ENCODE data around the gene OSBP2. TPM values are rescaled to one million over a fixed set of nuclear protein-coding genes. Genes with fewer than 3 reads are reported as not detected.

OSBP2 gene
- total RNA-seq, 1 donor from 2014 or later, result 0.53 TPM

GRCh38 chr22:30908051-30908461 is 213.4 kb downstream of the OSBP2 start:
- intact Hi-C loops (cut with DNase I), result no loop called here
- no peak for TF ChIP-seq CTCF (IDR thresholded peaks at IDR 0.05)
- DNase-seq (ENCODE audit: low spot score in 2 of 2), result no peak
- no peaks in the 10 kb centered on the region for H3K9me3 ChIP-seq
- no peaks in the 10 kb centered on the region for H3K27me3 ChIP-seq
- H3K4me1 ChIP-seq, result no peaks in the 10 kb centered on the region
- peaks cover 0 to 12% of the 10 kb centered on the region in 2 donors for H3K36me3 ChIP-seq
- no peak overlapping the region for H3K27ac ChIP-seq
- no peak overlapping the region for H3K4me3 ChIP-seq

- no peaks in the 10 kb centered on the region for H3K4me1 ChIP-seq
- H3K27ac ChIP-seq, result no peak overlapping the region
- no peaks in the 10 kb centered on the region for H3K9me3 ChIP-seq
- TF ChIP-seq CTCF (IDR thresholded peaks at IDR 0.05), result no peak
- no peak overlapping the region for H3K4me3 ChIP-seq
- no peak for DNase-seq (ENCODE audit: low spot score in 2 of 2)
- no peaks in the 10 kb centered on the region for H3K27me3 ChIP-seq
- intact Hi-C loops (cut with DNase I), result no loop called here
- H3K36me3 ChIP-seq, result peaks cover 0 to 3% of the 10 kb centered on the region in 2 donors
Measured at GRCh38 chr22:30909306-30909705, 214.6 kb downstream of the OSBP2 start.

- peaks cover 0 to 3% of the 10 kb centered on the region in 2 donors for H3K36me3 ChIP-seq
- intact Hi-C loops (cut with DNase I), result no loop called here
- TF ChIP-seq CTCF (IDR thresholded peaks at IDR 0.05), result no peak
- no peak overlapping the region for H3K27ac ChIP-seq
- H3K4me3 ChIP-seq, result no peak overlapping the region
- no peaks in the 10 kb centered on the region for H3K27me3 ChIP-seq
- no peaks in the 10 kb centered on the region for H3K4me1 ChIP-seq
- DNase-seq (ENCODE audit: low spot score in 2 of 2), result no peak
- H3K9me3 ChIP-seq, result peaks cover 4% of the 10 kb centered on the region in 2 donors
Measured at GRCh38 chr22:30910358-30910757, 215.7 kb downstream of the OSBP2 start.

- H3K4me1 ChIP-seq, result peaks cover 0 to 3% of the 10 kb centered on the region in 2 donors
- H3K27me3 ChIP-seq, result no peaks in the 10 kb centered on the region
- intact Hi-C loops (cut with DNase I), result no loop called here
- no peaks in the 10 kb centered on the region for H3K36me3 ChIP-seq
- H3K4me3 ChIP-seq, result no peak overlapping the region
- H3K9me3 ChIP-seq, result peaks cover 4 to 12% of the 10 kb centered on the region in 2 donors
- H3K27ac ChIP-seq, result no peak overlapping the region
- TF ChIP-seq CTCF (IDR thresholded peaks at IDR 0.05), result no peak
- no peak for DNase-seq (ENCODE audit: low spot score in 2 of 2)
Measured at GRCh38 chr22:30918761-30919160, 224.1 kb downstream of the OSBP2 start.

GRCh38 chr22:30919973-30920372 is 225.3 kb downstream of the OSBP2 start:
- no peak for TF ChIP-seq CTCF (IDR thresholded peaks at IDR 0.05)
- DNase-seq (ENCODE audit: low spot score in 2 of 2), result no peak
- peaks cover 3 to 12% of the 10 kb centered on the region in 2 donors for H3K9me3 ChIP-seq
- H3K27ac ChIP-seq, result no peak overlapping the region
- no peak overlapping the region for H3K4me3 ChIP-seq
- H3K36me3 ChIP-seq, result no peaks in the 10 kb centered on the region
- H3K27me3 ChIP-seq, result no peaks in the 10 kb centered on the region
- peaks cover 0 to 3% of the 10 kb centered on the region in 2 donors for H3K4me1 ChIP-seq
- intact Hi-C loops (cut with DNase I), result loop anchor here (1.0 kb wide), 2 partner anchors 157 to 286 kb away; no protein-coding TSS in a partner anchor

- peak; percentile 83 to 96 (median 88) for TF ChIP-seq CTCF (IDR thresholded peaks at IDR 0.05)
- intact Hi-C loops (cut with DNase I), result loop anchor here (1.0 kb wide), 2 partner anchors 157 to 286 kb away; no protein-coding TSS in a partner anchor
Measured at GRCh38 chr22:30920407-30920806, 225.7 kb downstream of the OSBP2 start.

More at GRCh38 chr22:30920407-30920806, 225.7 kb downstream of the OSBP2 start:
- H3K27ac ChIP-seq, result no peak overlapping the region
- peaks cover 0 to 8% of the 10 kb centered on the region in 2 donors for H3K9me3 ChIP-seq
- peaks cover 0 to under 1% of the 10 kb centered on the region in 2 donors for H3K36me3 ChIP-seq
- DNase-seq (ENCODE audit: low spot score in 2 of 2), result peak in 1 of 2 donors; percentile 82
- peak overlapping the region in 1 of 2 donors; percentile 64 for H3K4me3 ChIP-seq
- no peaks in the 10 kb centered on the region for H3K27me3 ChIP-seq
- H3K4me1 ChIP-seq, result peaks cover 0 to 3% of the 10 kb centered on the region in 2 donors
